ENCODE results near the gene SPART. TPM values are rescaled to one million over a fixed set of nuclear protein-coding genes. Genes with fewer than 3 reads are reported as not detected.
"Not testable (repeated sequence)": the region's sequence is repeated elsewhere in the genome, so short reads cannot be mapped to it uniquely, and the experiment has no call there.

SPART gene
- total RNA-seq, 5 donors from 2014 or later (not counting 1 experiment from before 2014, with no cell fraction given): 20.2 to 33.3 (median 28.8) TPM

GRCh38 chr13:36342715-36343114, 3.5 kb downstream of the SPART start:
- peaks cover 0 to 11% of the 10 kb centered on the region in 2 experiments for H3K27me3 ChIP-seq (replicated peaks in 1 of 2; ENCODE audit: control insufficient read depth in 2 of 2, extremely low read depth in 1 of 2, insufficient read depth in 2 of 2, low read length in 1 of 2)
- CTCF ChIA-PET: interaction anchor here in 1 of 2 donors (1.3 kb wide), 1 partner anchor 657 kb away, joined by 3 read pairs; no protein-coding TSS in a partner anchor
- whole genome bisulfite sequencing (ENCODE audit: insufficient coverage): 80% methylated on average over 2 of the region's 2 CpGs
- ATAC-seq (replicated peaks in 1 of 4) (no peak), DNase-seq (no peak)
- H3K4me3 Mint-ChIP-seq: no peak overlapping the region
- H3K4me3 ChIP-seq (ENCODE audit: control insufficient read depth in 1 of 2, extremely low read depth in 1 of 2, low read length in 1 of 2): no peak overlapping the region
- no peaks in the 10 kb centered on the region for H3K36me3 ChIP-seq (ENCODE audit: control insufficient read depth in 2 of 2, extremely low read depth in 1 of 2, insufficient read depth in 1 of 2, low read length in 1 of 2)
- peaks cover 3% of the 10 kb centered on the region for H3K36me3 Mint-ChIP-seq
- no peak overlapping the region for H3K27ac ChIP-seq (ENCODE audit: low read length)
- peaks cover 61 to 68% (median 66%) of the 10 kb centered on the region in 3 donors for H3K4me1 Mint-ChIP-seq
- POLR2A ChIA-PET: interaction anchor here in 1 of 2 donors (0.5 kb wide), 1 partner anchor 27 kb away, joined by 3 read pairs; no protein-coding TSS in a partner anchor
- no peak overlapping the region for H3K27ac Mint-ChIP-seq
- H3K27me3 Mint-ChIP-seq: peaks cover 0 to 3% of the 10 kb centered on the region in 2 donors
- H3K4me1 ChIP-seq (ENCODE audit: control insufficient read depth in 1 of 2, extremely low read depth in 1 of 2, insufficient read depth in 2 of 2, low read length in 2 of 2): peaks cover 9 to 11% of the 10 kb centered on the region in 2 experiments
- no peaks in the 10 kb centered on the region for H3K9me3 Mint-ChIP-seq
- no peaks in the 10 kb centered on the region for H3K9me3 ChIP-seq

GRCh38 chr13:36341718-36342117, 4.5 kb downstream of the SPART start:
- ChIA-PET POLR2A (no interaction called here), CTCF (no interaction called here)
- H3K36me3 Mint-ChIP-seq: peaks cover 6% of the 10 kb centered on the region
- peaks cover 66 to 73% (median 72%) of the 10 kb centered on the region in 3 donors for H3K4me1 Mint-ChIP-seq
- H3K4me3 Mint-ChIP-seq: no peak overlapping the region
- ATAC-seq (replicated peaks in 1 of 4): no peak
- peaks cover 0 to 10% of the 10 kb centered on the region in 2 experiments for H3K27me3 ChIP-seq (replicated peaks in 1 of 2; ENCODE audit: control insufficient read depth in 2 of 2, extremely low read depth in 1 of 2, insufficient read depth in 2 of 2, low read length in 1 of 2)
- H3K4me3 ChIP-seq (ENCODE audit: control insufficient read depth in 1 of 2, extremely low read depth in 1 of 2, low read length in 1 of 2): no peak overlapping the region
- peaks cover 6 to 13% of the 10 kb centered on the region in 2 experiments for H3K4me1 ChIP-seq (ENCODE audit: control insufficient read depth in 1 of 2, extremely low read depth in 1 of 2, insufficient read depth in 2 of 2, low read length in 2 of 2)
- H3K27me3 Mint-ChIP-seq: peaks cover 0 to 2% of the 10 kb centered on the region in 2 donors
- 90% methylated on average over 1 of the region's 1 CpG for WGBS (ENCODE audit: insufficient coverage)
- no peaks in the 10 kb centered on the region for H3K36me3 ChIP-seq (ENCODE audit: control insufficient read depth in 2 of 2, extremely low read depth in 1 of 2, insufficient read depth in 1 of 2, low read length in 1 of 2)
- H3K9me3 Mint-ChIP-seq: no peaks in the 10 kb centered on the region
- H3K27ac ChIP-seq (ENCODE audit: low read length): no peak overlapping the region
- DNase-seq: no peak
- H3K9me3 ChIP-seq: no peaks in the 10 kb centered on the region
- H3K27ac Mint-ChIP-seq: no peak overlapping the region

GRCh38 chr13:36339600-36340155, 6.5 kb downstream of the SPART start:
- H3K9me3 ChIP-seq: no peaks in the 10 kb centered on the region
- peaks cover 72 to 75% (median 73%) of the 10 kb centered on the region in 3 donors for H3K4me1 Mint-ChIP-seq
- H3K27ac ChIP-seq (ENCODE audit: low read length): no peak overlapping the region
- no peak overlapping the region for H3K4me3 Mint-ChIP-seq
- H3K27me3 Mint-ChIP-seq: no peaks in the 10 kb centered on the region
- H3K36me3 Mint-ChIP-seq: peaks cover 10% of the 10 kb centered on the region
- ChIA-PET POLR2A (interaction anchor here in 1 of 2 donors (0.6 kb wide), 1 partner anchor 1847 kb away, joined by 3 read pairs; no protein-coding TSS in a partner anchor), CTCF (no interaction called here)
- no peaks in the 10 kb centered on the region for H3K27me3 ChIP-seq (replicated peaks in 1 of 2; ENCODE audit: control insufficient read depth in 2 of 2, extremely low read depth in 1 of 2, insufficient read depth in 2 of 2, low read length in 1 of 2)
- DNase-seq (no peak), ATAC-seq (replicated peaks in 1 of 4) (no peak)
- no peak overlapping the region for H3K4me3 ChIP-seq (ENCODE audit: control insufficient read depth in 1 of 2, extremely low read depth in 1 of 2, low read length in 1 of 2)
- no peak overlapping the region for H3K27ac Mint-ChIP-seq
- WGBS (ENCODE audit: insufficient coverage): 100% methylated on average over 2 of the region's 4 CpGs
- H3K9me3 Mint-ChIP-seq: no peaks in the 10 kb centered on the region
- H3K36me3 ChIP-seq (ENCODE audit: control insufficient read depth in 2 of 2, extremely low read depth in 1 of 2, insufficient read depth in 1 of 2, low read length in 1 of 2): peaks cover 0 to 6% of the 10 kb centered on the region in 2 donors
- H3K4me1 ChIP-seq (ENCODE audit: control insufficient read depth in 1 of 2, extremely low read depth in 1 of 2, insufficient read depth in 2 of 2, low read length in 2 of 2): peaks cover 0 to 3% of the 10 kb centered on the region in 2 experiments

- peaks cover 0 to 3% of the 10 kb centered on the region in 2 experiments for H3K4me1 ChIP-seq (ENCODE audit: control insufficient read depth in 1 of 2, extremely low read depth in 1 of 2, insufficient read depth in 2 of 2, low read length in 2 of 2)
- peaks cover 67 to 74% (median 71%) of the 10 kb centered on the region in 3 donors for H3K4me1 Mint-ChIP-seq
- ChIA-PET POLR2A (no interaction called here), CTCF (no interaction called here)
- H3K27me3 Mint-ChIP-seq: no peaks in the 10 kb centered on the region
- H3K36me3 ChIP-seq (ENCODE audit: control insufficient read depth in 2 of 2, extremely low read depth in 1 of 2, insufficient read depth in 1 of 2, low read length in 1 of 2): peaks cover 0 to 6% of the 10 kb centered on the region in 2 donors
- DNase-seq: no peak
- H3K4me3 ChIP-seq (ENCODE audit: control insufficient read depth in 1 of 2, extremely low read depth in 1 of 2, low read length in 1 of 2): no peak overlapping the region
- H3K9me3 Mint-ChIP-seq: no peaks in the 10 kb centered on the region
- no CpG with 5 or more reads among the region's 3 CpGs for WGBS (ENCODE audit: insufficient coverage)
- no peak overlapping the region for H3K27ac ChIP-seq (ENCODE audit: low read length)
- no peak overlapping the region for H3K4me3 Mint-ChIP-seq
- H3K36me3 Mint-ChIP-seq: peaks cover 16% of the 10 kb centered on the region
- ATAC-seq (replicated peaks in 1 of 4): no peak
- H3K27me3 ChIP-seq (replicated peaks in 1 of 2; ENCODE audit: control insufficient read depth in 2 of 2, extremely low read depth in 1 of 2, insufficient read depth in 2 of 2, low read length in 1 of 2): no peaks in the 10 kb centered on the region
- H3K27ac Mint-ChIP-seq: no peak overlapping the region
- no peaks in the 10 kb centered on the region for H3K9me3 ChIP-seq
Observed at GRCh38 chr13:36337938-36338641, 8.1 kb downstream of the SPART start.

GRCh38 chr13:36332986-36333385, 13.2 kb downstream of the SPART start:
- no peak overlapping the region for H3K4me3 ChIP-seq (ENCODE audit: control insufficient read depth in 1 of 2, extremely low read depth in 1 of 2, low read length in 1 of 2)
- H3K27ac ChIP-seq (ENCODE audit: low read length): no peak overlapping the region
- H3K27ac Mint-ChIP-seq: no peak overlapping the region
- H3K36me3 Mint-ChIP-seq: peaks cover 38% of the 10 kb centered on the region
- no peak for ATAC-seq (replicated peaks in 1 of 4)
- no peaks in the 10 kb centered on the region for H3K9me3 ChIP-seq
- H3K27me3 Mint-ChIP-seq: no peaks in the 10 kb centered on the region
- ChIA-PET POLR2A (no interaction called here), CTCF (no interaction called here)
- H3K36me3 ChIP-seq (ENCODE audit: control insufficient read depth in 2 of 2, extremely low read depth in 1 of 2, insufficient read depth in 1 of 2, low read length in 1 of 2): peaks cover 0 to 9% of the 10 kb centered on the region in 2 donors
- peaks cover 41 to 42% (median 42%) of the 10 kb centered on the region in 3 donors for H3K4me1 Mint-ChIP-seq
- peaks cover 0 to 3% of the 10 kb centered on the region in 2 experiments for H3K4me1 ChIP-seq (ENCODE audit: control insufficient read depth in 1 of 2, extremely low read depth in 1 of 2, insufficient read depth in 2 of 2, low read length in 2 of 2)
- no peak overlapping the region for H3K4me3 Mint-ChIP-seq
- no peak for DNase-seq
- no peaks in the 10 kb centered on the region for H3K27me3 ChIP-seq (replicated peaks in 1 of 2; ENCODE audit: control insufficient read depth in 2 of 2, extremely low read depth in 1 of 2, insufficient read depth in 2 of 2, low read length in 1 of 2)
- no peaks in the 10 kb centered on the region for H3K9me3 Mint-ChIP-seq

GRCh38 chr13:36332255-36332654, 13.9 kb downstream of the SPART start:
- POLR2A ChIA-PET; H3K27me3 ChIP-seq (replicated peaks in 1 of 2; ENCODE audit: control insufficient read depth in 2 of 2, extremely low read depth in 1 of 2, insufficient read depth in 2 of 2, low read length in 1 of 2); H3K9me3 Mint-ChIP-seq; H3K27me3 Mint-ChIP-seq; DNase-seq; H3K27ac ChIP-seq (ENCODE audit: low read length); ATAC-seq (replicated peaks in 1 of 4); H3K4me3 ChIP-seq (ENCODE audit: control insufficient read depth in 1 of 2, extremely low read depth in 1 of 2, low read length in 1 of 2); CTCF ChIA-PET; H3K9me3 ChIP-seq; H3K27ac Mint-ChIP-seq; H3K4me1 ChIP-seq (ENCODE audit: control insufficient read depth in 1 of 2, extremely low read depth in 1 of 2, insufficient read depth in 2 of 2, low read length in 2 of 2); H3K36me3 ChIP-seq (ENCODE audit: control insufficient read depth in 2 of 2, extremely low read depth in 1 of 2, insufficient read depth in 1 of 2, low read length in 1 of 2); H3K4me3 Mint-ChIP-seq: not testable (repeated sequence)
- Mint-ChIP-seq H3K36me3 (peaks cover 37% of the 10 kb centered on the region), H3K4me1 (peaks cover 34 to 36% (median 35%) of the 10 kb centered on the region in 3 donors)
